HepG2 (cell line): ENCODE results near the gene DCAF4L1. TPM values are rescaled to one million over a fixed set of nuclear protein-coding genes. Genes with fewer than 3 reads are reported as not detected.

ENCODE experiments used
- CREB3 ChIP-seq: sonication (generic); formaldehyde crosslinking; IDR thresholded peaks from 2 replicates; pipeline ENCODE4 v1.5.0; 2020; ENCODE audit warnings: missing genetic modification reagents
- E2F5 ChIP-seq: sonication (generic); formaldehyde crosslinking; conservative IDR thresholded peaks from 2 replicates; pipeline ENCODE4 v1.4.0; 2020; ENCODE audit warnings: missing genetic modification reagents
- GATAD2A ChIP-seq: IDR thresholded peaks from 2 replicates; pipeline ENCODE4 v1.6.1; 2016
- HMG20B ChIP-seq: conservative IDR thresholded peaks from 2 replicates; pipeline ENCODE4 v1.6.1; 2016; ENCODE audit warnings: missing genetic modification reagents, missing compliant biosample characterization
- JUND ChIP-seq: sonication (generic); formaldehyde crosslinking; IDR thresholded peaks from 2 replicates; pipeline ENCODE4 v1.8.0; 2022; ENCODE audit warnings: mild to moderate bottlenecking, missing genetic modification reagents
- MXD3 ChIP-seq: IDR thresholded peaks from 2 replicates; pipeline ENCODE4 v1.6.1; 2016; ENCODE audit warnings: mild to moderate bottlenecking, missing biosample characterization, missing genetic modification reagents
- PLRG1 ChIP-seq: fragments of 450-650 bp; conservative IDR thresholded peaks from 2 replicates; pipeline ENCODE4 v1.6.1; 2016
- POLR2AphosphoS5 ChIP-seq: IDR thresholded peaks from 2 replicates; pipeline ENCODE4 v1.6.1; 2012; ENCODE audit warnings: low read depth, low read length
- PRDM4 ChIP-seq: sonication (generic); formaldehyde crosslinking; IDR thresholded peaks from 2 replicates; pipeline ENCODE4 v1.9.0; 2021; ENCODE audit warnings: missing genetic modification reagents, borderline replicate concordance
- REPIN1 ChIP-seq: sonication (generic); formaldehyde crosslinking; IDR thresholded peaks from 2 replicates; pipeline ENCODE4 v1.8.0; 2022; ENCODE audit warnings: missing genetic modification reagents, low read depth, mild to moderate bottlenecking, borderline replicate concordance
- RFX3 ChIP-seq: IDR thresholded peaks from 2 replicates; pipeline ENCODE4 v1.6.1; 2016; ENCODE audit warnings: missing biosample characterization, missing genetic modification reagents
- THAP8 ChIP-seq: sonication (generic); formaldehyde crosslinking; IDR thresholded peaks from 2 replicates; pipeline ENCODE4 v1.5.1; 2020; ENCODE audit warnings: missing genetic modification reagents, mild to moderate bottlenecking, borderline replicate concordance
- YEATS2 ChIP-seq: sonication (generic); formaldehyde crosslinking; IDR thresholded peaks from 2 replicates; pipeline ENCODE4 v1.4.0; 2020; ENCODE audit warnings: missing genetic modification reagents, borderline replicate concordance
- ZBTB10 ChIP-seq: sonication (generic); formaldehyde crosslinking; IDR thresholded peaks from 2 replicates; pipeline ENCODE4 v1.4.0; 2020; ENCODE audit warnings: missing genetic modification reagents, borderline replicate concordance
- ZBTB33 ChIP-seq: sonication (generic); formaldehyde crosslinking; IDR thresholded peaks from 2 replicates; pipeline ENCODE4 v1.4.0; 2020; ENCODE audit warnings: missing genetic modification reagents
- ZNF136 ChIP-seq: sonication (generic); formaldehyde crosslinking; IDR thresholded peaks from 2 replicates; pipeline ENCODE4 v1.8.1; 2022; ENCODE audit warnings: low read depth, mild to moderate bottlenecking, moderate library complexity, missing genetic modification reagents
- ZNF615 ChIP-seq: sonication (generic); formaldehyde crosslinking; IDR thresholded peaks from 2 replicates; pipeline ENCODE4 v1.5.0; 2020; ENCODE audit warnings: mild to moderate bottlenecking, missing genetic modification reagents, borderline replicate concordance
- ZNF766 ChIP-seq: sonication (generic); formaldehyde crosslinking; IDR thresholded peaks from 2 replicates; pipeline ENCODE4 v1.5.0; 2020; ENCODE audit warnings: missing genetic modification reagents, borderline replicate concordance
- ZNF780A ChIP-seq: sonication (generic); formaldehyde crosslinking; IDR thresholded peaks from 2 replicates; pipeline ENCODE4 v1.8.0; 2022; ENCODE audit warnings: mild to moderate bottlenecking, missing genetic modification reagents, moderate library complexity
- polyA plus RNA-seq, 8 experiments: library from polyadenylated mRNA; depleted of rRNA in 3 of 8; stranded (reverse) in 7 of 8; unstranded in 1 of 8; fragments of >200 nt; fragmentation: Illumina TruSeq in 4 of 8; extraction: Trizol in 4 of 8; gene quantifications; 2 replicates each; pipeline versions ENCODE4 v1.2.1 to v1.2.3, GENCODE V29; 2011 to 2016; ENCODE audit warnings: low read depth in 4 of 8, missing spikeins in 1 of 8, mixed read lengths in 1 of 8; ENCODE audit not compliant: insufficient read depth in 1 of 8
- total RNA-seq, 5 experiments: library from RNA; depleted of rRNA; stranded (reverse); fragments of >200 nt; fragmentation: Illumina TruSeq; extraction: Trizol; gene quantifications; 2 replicates each; pipeline ENCODE4 v1.2.3, GENCODE V29; 2016; ENCODE audit warnings: low read depth in 1 of 5

DCAF4L1 gene
- total and polyA plus RNA-seq, 2 of the 13 experiments (the other 11 are each of a cell fraction or from before 2014, with no cell fraction given) = 0.05 to 0.09 TPM

- TF ChIP-seq ZNF136 = no peak
- no peak for TF ChIP-seq ZNF766
- no peak; the same call in 1 of the 2 replicates for TF ChIP-seq REPIN1 (CRISPR knock-in tag)
- TF ChIP-seq E2F5 (CRISPR knock-in tag) = no peak
- no peak for TF ChIP-seq ZBTB10 (CRISPR knock-in tag)
- peak; percentile 94 for TF ChIP-seq POLR2AphosphoS5
- TF ChIP-seq ZNF615 (CRISPR knock-in tag) = peak; percentile 78
- no peak for TF ChIP-seq ZNF780A (CRISPR knock-in tag)
- 0 out of 2 replicates have a peak, but pooled peaks have one; percentile 14 for TF ChIP-seq HMG20B (CRISPR knock-in tag)
- TF ChIP-seq THAP8 (CRISPR knock-in tag) = no peak
- TF ChIP-seq PLRG1 = no peak
- peak; percentile 50 for TF ChIP-seq GATAD2A (CRISPR knock-in tag)
- peak; percentile 61; the same call in 1 of the 2 replicates for TF ChIP-seq MXD3
- TF ChIP-seq ZBTB33 (CRISPR knock-in tag) = no peak
- 0 out of 2 replicates have a peak, but pooled peaks have one; percentile 45 for TF ChIP-seq JUND
- TF ChIP-seq YEATS2 (CRISPR knock-in tag) = peak; percentile 93
- TF ChIP-seq CREB3 = no peak; the same call in 1 of the 2 replicates
- TF ChIP-seq PRDM4 (CRISPR knock-in tag) = no peak
- TF ChIP-seq RFX3 (CRISPR knock-in tag) = peak; percentile 20; the same call in 1 of the 2 replicates
Observed at GRCh38 chr4:41990365-41991111, 9.0 kb downstream of the DCAF4L1 start, which contains the start of gene SLC30A9 (continued).
